DMS114 treated with DMSO at 0.1 percent for 48 hours (cell line): ENCODE data around the gene CEP41.

Experiments
- DNase-seq: peaks from one replicate; lab custom pipeline; 2025; ENCODE audit not compliant: unreplicated experiment; lab: John Stamatoyannopoulos, UW

The CEP41 gene

DNA sequence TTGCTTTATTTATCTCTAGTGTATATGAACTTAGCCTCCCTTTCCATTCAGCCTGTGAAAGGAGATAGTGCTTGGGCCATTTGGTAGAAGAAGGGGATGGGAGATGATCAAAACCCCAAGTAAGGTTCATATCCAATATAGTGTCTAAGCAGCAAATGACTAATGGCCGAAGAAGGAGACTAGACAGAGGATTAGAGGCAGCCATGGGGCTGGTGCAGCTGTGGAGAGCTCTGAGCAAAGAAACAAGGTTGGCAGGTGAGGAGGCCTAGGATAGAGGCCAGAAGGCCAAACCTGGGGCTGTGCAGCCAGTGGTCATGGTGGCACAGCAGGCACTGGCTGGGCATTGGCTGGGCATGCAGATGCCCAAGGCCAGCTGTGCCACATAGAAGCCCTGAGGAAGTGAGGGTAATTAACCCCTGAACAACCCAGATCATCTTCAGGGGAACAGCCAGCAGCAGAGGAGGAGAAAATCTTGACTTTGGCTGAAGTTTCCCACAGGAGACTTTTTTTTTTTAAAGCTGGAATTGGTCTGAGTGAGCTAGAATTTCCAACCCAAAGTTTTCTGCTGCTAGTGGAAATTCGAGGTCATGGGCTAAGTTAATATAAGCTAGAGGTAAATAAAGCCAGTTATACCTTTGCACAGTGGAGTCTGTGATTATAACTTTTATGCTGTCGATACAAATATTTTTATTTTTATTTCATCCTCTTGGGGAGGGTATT is 70.8 kb downstream of the CEP41 start:
- no peak for DNase-seq

- no peak for DNase-seq
Observed at GRCh38 chr7:130369110-130369711, 71.6 kb downstream of the CEP41 start.

- no peak for DNase-seq
Observed at GRCh38 chr7:130367836-130368746, 72.7 kb downstream of the CEP41 start.

DNA sequence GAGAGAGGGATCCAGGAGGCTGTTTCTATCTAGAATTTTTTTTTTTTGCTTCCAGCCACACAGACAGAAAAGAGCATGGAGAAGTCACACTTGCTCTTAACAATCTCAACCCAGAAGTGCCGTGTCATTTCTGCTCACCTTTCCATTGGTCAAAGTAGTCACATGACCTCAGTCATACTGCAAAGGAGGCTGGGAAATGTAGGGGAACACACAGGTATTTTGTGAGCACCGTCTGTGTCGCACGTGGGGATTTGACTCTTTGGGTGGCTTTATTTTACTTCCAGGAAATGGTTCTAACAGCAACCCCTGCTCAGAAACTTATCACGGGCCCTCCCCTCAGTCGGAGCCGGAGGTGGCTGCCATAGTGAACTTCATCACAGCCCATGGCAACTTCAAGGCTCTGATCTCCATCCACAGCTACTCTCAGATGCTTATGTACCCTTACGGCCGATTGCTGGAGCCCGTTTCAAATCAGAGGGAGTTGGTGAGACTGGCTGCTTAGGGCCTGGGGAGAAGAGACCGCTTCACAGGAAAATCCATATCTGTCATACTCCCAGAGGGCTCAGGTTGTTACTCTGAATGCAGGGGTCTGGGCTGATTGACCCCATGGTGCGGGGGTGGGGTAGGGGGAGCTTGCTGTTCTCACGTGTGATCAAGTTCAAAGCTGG is 73.6 kb downstream of the CEP41 start:
- no peak for DNase-seq

DNA sequence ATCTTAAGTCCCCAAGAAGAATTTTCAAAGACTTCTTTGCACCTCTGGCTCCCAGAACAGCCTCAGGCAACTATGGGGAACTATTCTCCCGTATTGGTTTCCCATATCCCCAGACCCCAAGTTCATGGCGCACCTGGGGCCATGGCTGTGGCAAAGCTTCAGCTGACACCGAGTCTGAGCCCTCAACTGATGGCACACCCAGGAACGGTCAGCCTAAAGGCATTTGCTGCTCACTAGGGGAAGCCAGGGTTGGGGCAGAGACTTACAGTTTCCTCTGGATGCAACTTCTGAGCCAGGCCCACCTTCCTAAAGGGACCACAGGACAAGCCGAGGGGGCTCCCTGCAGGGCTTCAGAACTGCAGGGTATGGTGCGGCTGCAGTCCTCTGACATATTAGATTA is 74.3 kb downstream of the CEP41 start:
- DNase-seq: no peak

- no peak for DNase-seq
Observed at GRCh38 chr7:130365511-130366441, 75.0 kb downstream of the CEP41 start.

DNA sequence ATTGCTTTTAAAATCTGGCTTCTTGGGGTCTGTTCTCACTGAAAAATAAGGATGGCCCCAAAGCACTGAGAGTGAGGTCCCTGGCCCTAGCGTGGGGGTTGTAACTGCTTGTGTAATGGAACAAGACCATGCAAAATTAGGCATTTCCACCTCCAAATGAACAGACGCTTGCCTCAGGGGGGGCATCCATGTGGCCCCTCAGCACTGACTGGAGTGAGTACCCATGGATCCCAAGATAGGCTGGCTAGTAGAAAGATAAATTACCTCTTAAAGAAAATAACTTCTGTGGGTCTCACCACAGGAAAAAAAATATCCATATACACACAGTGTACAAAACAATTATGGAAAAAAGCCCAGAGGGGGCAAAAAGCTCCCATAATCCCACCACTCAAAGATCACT is 75.7 kb downstream of the CEP41 start:
- no peak for DNase-seq

- no peak for DNase-seq
Observed at GRCh38 chr7:130364451-130364850, 76.4 kb downstream of the CEP41 start.

GRCh38 chr7:130363026-130363847 is 77.6 kb downstream of the CEP41 start:
- no peak for DNase-seq

- DNase-seq: no peak
Observed at GRCh38 chr7:130362251-130362816, 78.5 kb downstream of the CEP41 start.

GRCh38 chr7:130361681-130362080 is 79.1 kb downstream of the CEP41 start:
- DNase-seq: no peak

- DNase-seq: no peak
Observed at GRCh38 chr7:130360518-130360917, 80.3 kb downstream of the CEP41 start.

DNA sequence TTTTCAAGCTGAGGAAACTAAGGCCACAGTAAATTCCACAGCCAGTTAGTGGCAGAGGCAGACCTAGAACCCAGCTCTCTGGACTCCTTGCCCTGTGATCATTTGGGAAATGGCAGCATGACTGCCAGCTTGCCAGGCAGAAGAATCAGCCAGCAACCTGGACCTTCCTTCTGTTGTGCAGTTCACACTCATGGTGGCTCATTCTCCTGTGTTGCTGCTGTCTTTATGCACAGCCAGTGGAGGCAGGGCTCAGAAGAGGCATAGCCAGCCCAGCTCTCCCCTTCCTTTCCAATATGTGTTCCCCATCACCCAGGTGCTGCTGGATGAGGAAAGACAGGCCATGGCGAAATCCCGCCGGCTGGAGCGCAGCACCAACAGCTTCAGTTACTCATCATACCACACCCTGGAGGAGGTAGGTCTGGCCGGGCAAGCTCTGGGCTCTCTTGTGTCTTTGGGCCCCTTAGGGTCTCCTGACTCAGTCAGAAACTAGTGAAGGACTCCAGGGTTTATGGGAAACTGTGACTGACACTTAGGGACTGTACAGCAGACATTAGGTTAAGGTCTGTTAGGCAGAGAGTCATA is 81.4 kb downstream of the CEP41 start:
- no peak for DNase-seq

DNA sequence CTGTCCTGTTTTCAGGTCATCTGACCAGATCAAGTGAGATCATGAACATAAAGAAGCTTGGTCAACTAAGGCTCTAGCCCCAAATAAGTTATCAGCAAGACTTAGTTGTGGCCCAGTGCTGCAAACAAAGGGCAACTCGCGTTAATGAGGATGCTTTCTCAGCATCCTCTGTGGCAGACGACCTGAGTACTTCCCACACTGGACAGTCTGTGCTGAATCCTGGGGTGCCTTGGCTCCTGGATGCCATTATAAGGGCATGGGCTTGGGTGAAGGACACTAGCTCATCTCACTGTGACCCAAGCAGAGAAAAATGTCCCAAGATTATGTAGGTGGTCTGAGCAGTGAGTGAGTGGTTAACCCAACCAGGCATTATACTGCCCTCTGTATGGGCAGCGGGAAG is 82.3 kb downstream of the CEP41 start:
- no peak for DNase-seq

DNA sequence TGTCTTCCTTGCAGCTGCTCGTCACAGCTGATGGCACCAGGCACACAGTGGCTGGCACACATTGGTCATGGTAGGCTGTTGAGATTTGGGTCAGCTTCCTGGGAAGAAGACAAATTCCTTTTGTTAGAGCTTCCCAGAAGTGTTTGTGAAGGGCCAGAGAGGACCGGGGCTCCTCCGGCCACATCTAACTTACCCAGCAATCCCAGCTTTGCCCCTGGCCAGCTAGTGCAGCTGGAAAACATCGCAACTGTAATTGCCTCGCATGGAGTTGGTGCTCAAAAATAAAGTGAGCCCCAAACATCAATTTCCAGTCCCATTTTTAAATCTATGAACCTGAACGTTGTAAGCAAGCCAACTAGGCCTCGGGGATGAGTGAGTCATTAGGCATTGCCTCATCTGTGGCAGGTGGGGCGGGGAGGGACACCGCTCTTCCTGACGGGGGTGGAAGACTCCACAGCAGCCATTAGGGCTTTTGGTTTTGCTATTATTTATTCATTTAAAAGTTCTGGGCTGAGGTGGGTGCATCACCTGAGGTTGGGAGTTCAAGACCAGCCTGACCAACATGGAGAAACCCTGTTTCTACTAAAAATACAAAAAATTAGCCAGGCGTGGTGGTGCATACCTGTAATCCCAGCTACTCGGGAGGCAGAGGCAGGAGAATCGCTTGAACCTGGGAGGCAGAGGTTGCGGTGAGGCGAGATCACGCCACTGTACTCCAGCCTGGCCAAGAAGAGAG is 83.8 kb downstream of the CEP41 start:
- DNase-seq: no peak

DNA sequence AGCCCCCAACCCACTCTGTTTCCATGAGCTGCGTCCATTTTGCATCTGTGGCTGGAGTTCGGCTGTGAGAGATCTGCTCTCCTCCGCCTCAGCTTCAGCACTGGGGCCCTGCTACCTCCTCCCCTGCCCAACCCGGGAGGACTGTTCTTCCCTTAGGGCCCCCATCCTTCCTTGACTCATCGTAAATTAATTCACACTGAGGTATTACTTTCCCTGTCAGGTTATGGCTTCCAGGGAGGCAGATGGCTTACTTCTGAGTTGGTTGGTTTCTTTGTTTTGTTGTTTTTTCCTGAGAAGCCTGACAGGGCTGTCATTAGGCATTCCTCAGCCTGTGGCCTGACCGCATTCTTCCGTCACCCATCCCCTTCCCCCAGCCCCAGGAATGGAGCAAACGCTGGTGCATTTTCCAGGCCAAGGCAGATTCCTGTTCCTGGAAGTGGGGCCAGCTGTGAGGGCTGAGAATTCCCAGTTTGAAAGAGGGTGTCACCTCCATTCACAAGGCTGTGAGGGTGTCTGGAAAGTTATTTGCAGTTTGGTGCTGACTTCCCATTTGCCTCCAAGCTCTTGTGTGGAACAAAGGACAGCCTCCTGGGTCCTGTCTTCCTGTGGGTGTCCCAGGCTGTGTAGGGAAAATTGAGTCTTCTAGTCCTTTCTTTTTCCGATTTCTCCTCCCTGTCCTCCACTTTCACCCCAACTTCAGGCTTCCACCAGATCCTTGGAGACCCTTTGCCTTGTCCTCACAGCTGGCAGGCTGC is 84.5 kb downstream of the CEP41 start:
- no peak for DNase-seq

DNA sequence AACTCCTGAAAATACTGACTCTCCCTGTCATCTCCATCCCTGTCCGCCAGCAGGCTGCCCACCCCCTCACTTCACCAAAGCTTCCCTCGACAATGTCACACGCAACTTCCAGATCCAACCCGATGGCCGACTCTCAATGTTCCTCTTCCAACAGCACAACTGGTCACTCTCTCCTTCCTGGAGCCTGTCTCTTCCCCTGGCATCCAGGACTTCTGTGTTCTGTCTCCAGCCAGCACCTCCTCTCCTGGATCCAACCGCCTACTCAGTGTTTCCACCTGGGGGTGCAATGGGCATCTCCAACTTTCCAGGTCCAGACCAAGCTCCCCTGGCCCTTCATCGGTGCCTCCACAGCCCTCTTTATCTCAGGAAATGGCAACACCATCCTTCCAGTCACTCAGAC is 87.6 kb downstream of the CEP41 start:
- no peak for DNase-seq
